ENCODE results near the gene NME1. TPM values are rescaled to one million over a fixed set of nuclear protein-coding genes. Genes with fewer than 3 reads are reported as not detected.

The NME1 gene
- total and polyA plus RNA-seq, 9 of the 15 experiments (the other 6 are each of a cell fraction or from before 2014, with no cell fraction given), result 449 to 1,588 (median 604) TPM

- TF ChIP-seq TFE3 (CRISPR knock-in tag; IDR thresholded peaks at IDR 0.05) (peak; percentile 89), ZKSCAN8 (CRISPR knock-in tag; IDR thresholded peaks at IDR 0.05) (no peak), KLF13 (tag; IDR thresholded peaks at IDR 0.05; ENCODE audit: borderline replicate concordance, low read depth) (peak; percentile 66), CLOCK (CRISPR knock-in tag; IDR thresholded peaks at IDR 0.05; ENCODE audit: borderline replicate concordance) (no peak; the same call in 1 of the 2 replicates), ATF3 (IDR thresholded peaks at IDR 0.05) (peak; percentile 96), ATF3 (CRISPR knock-in tag; conservative IDR thresholded peaks at IDR 0.05) (0 out of 2 replicates have a peak, but pooled peaks have one; percentile 18), ZNF445 (CRISPR knock-in tag; IDR thresholded peaks at IDR 0.05; ENCODE audit: low read depth) (no peak), CHD1 (IDR thresholded peaks at IDR 0.05; ENCODE audit: low read length) (peak; percentile 58), PML (IDR thresholded peaks at IDR 0.05; ENCODE audit: low read length) (peak; percentile 83), AFF1 (IDR thresholded peaks at IDR 0.05; ENCODE audit: low read depth in 1 of 2, partially characterized antibody in 2 of 2) (peak; percentile 11 to 76), ZBTB33 (CRISPR knock-in tag; IDR thresholded peaks at IDR 0.05) (no peak), TCF15 (CRISPR knock-in tag; IDR thresholded peaks at IDR 0.05) (no peak), NELFE (IDR thresholded peaks at IDR 0.05; ENCODE audit: insufficient read depth, insufficient read length) (no peak)
Measured at GRCh38 chr17:51121620-51122472, 31.5 kb upstream of the NME1 start (continued).

Data from K562 (cell line).